Osteocyte (in vitro differentiated cells): Measurements from ENCODE around the gene CTRB2. TPM values are rescaled to one million over a fixed set of nuclear protein-coding genes. Genes with fewer than 3 reads are reported as not detected.
"Not testable (repeated sequence)": the region's sequence is repeated elsewhere in the genome, so short reads cannot be mapped to it uniquely, and the experiment has no call there.

ENCODE experiments used
- DNase-seq: peaks from one replicate; pipeline ENCODE4 v3.0.0; 2021; ENCODE audit warnings: mixed read lengths; ENCODE audit not compliant: unreplicated experiment; ENCODE audit errors: extremely low spot score
- H3K27ac Mint-ChIP-seq: one replicate; pipeline ENCODE4 v1.8.0; 2021; ENCODE audit warnings: mild to moderate bottlenecking, mixed read lengths; ENCODE audit not compliant: unreplicated experiment
- H3K27me3 Mint-ChIP-seq: one replicate; pipeline ENCODE4 v1.8.0; 2021; ENCODE audit warnings: mixed read lengths; ENCODE audit not compliant: unreplicated experiment
- H3K36me3 Mint-ChIP-seq: one replicate; pipeline ENCODE4 v1.8.0; 2021; ENCODE audit warnings: mixed read lengths; ENCODE audit not compliant: unreplicated experiment
- H3K4me1 Mint-ChIP-seq: one replicate; pipeline ENCODE4 v1.8.0; 2021; ENCODE audit warnings: mixed read lengths; ENCODE audit not compliant: unreplicated experiment
- H3K4me3 Mint-ChIP-seq: one replicate; pipeline ENCODE4 v1.8.0; 2021; ENCODE audit warnings: mild to moderate bottlenecking, moderate library complexity, mixed read lengths; ENCODE audit not compliant: unreplicated experiment
- H3K9me3 Mint-ChIP-seq: one replicate; pipeline ENCODE4 v1.8.0; 2021; ENCODE audit warnings: mixed read lengths; ENCODE audit not compliant: unreplicated experiment
- CTCF ChIP-seq: fragments of 200-600 bp; sonication (generic); IDR thresholded peaks from 2 replicates; pipeline ENCODE4 v1.5.0; 2021; ENCODE audit warnings: antibody characterized with exemption, mild to moderate bottlenecking, moderate library complexity
- total RNA-seq: library from RNA; stranded (reverse); gene quantifications from 2 replicates; pipeline ENCODE4 v1.2.1, GENCODE V29; 2021

CTRB2 gene
- total RNA-seq, 1 donor from 2014 or later, result not detected

GRCh38 chr16:75219088-75219487 is 12.1 kb upstream of the CTRB2 start:
- Mint-ChIP-seq H3K9me3 (no peaks in the 10 kb centered on the region), H3K4me3 (no peak overlapping the region), H3K27ac (no peak overlapping the region), H3K27me3 (no peaks in the 10 kb centered on the region), H3K36me3 (no peaks in the 10 kb centered on the region), H3K4me1 (peaks cover 8% of the 10 kb centered on the region)
- DNase-seq, result no peak
- no peak for TF ChIP-seq CTCF

GRCh38 chr16:75218256-75219076 is 11.5 kb upstream of the CTRB2 start, which contains the start of gene CTRB1:
TSS of gene CTRB1 (plus strand) at chr16:75218988. CDS start at chr16:75219008, 20 bp downstream.
- DNase-seq, result no peak
- H3K27ac Mint-ChIP-seq, result no peak within 1 kb of the TSS
- H3K4me3 Mint-ChIP-seq, result no peak within 1 kb of the TSS
- no peaks in the 10 kb centered on the region for H3K9me3 Mint-ChIP-seq
- TF ChIP-seq CTCF, result no peak
- H3K27me3 Mint-ChIP-seq, result no peaks in the 10 kb centered on the region
- H3K4me1 Mint-ChIP-seq, result peaks cover 8% of the 10 kb centered on the region
- H3K36me3 Mint-ChIP-seq, result no peaks in the 10 kb centered on the region

GRCh38 chr16:75217389-75217851 is 10.5 kb upstream of the CTRB2 start:
- peaks cover 8% of the 10 kb centered on the region for H3K4me1 Mint-ChIP-seq
- H3K9me3 Mint-ChIP-seq, result no peaks in the 10 kb centered on the region
- H3K27ac Mint-ChIP-seq, result no peak overlapping the region
- no peak overlapping the region for H3K4me3 Mint-ChIP-seq
- TF ChIP-seq CTCF, result no peak
- peaks cover under 1% of the 10 kb centered on the region for H3K27me3 Mint-ChIP-seq
- no peaks in the 10 kb centered on the region for H3K36me3 Mint-ChIP-seq
- no peak for DNase-seq

GRCh38 chr16:75216576-75216975 is 9.6 kb upstream of the CTRB2 start:
- Mint-ChIP-seq H3K27ac (no peak overlapping the region), H3K4me3 (no peak overlapping the region), H3K36me3 (no peaks in the 10 kb centered on the region), H3K9me3 (no peaks in the 10 kb centered on the region), H3K4me1 (peaks cover 8% of the 10 kb centered on the region), H3K27me3 (peaks cover 2% of the 10 kb centered on the region)
- TF ChIP-seq CTCF, result no peak
- no peak for DNase-seq

- Mint-ChIP-seq H3K4me3 (no peak overlapping the region), H3K27ac (no peak overlapping the region), H3K9me3 (no peaks in the 10 kb centered on the region), H3K4me1 (peaks cover 8% of the 10 kb centered on the region), H3K27me3 (peaks cover 2% of the 10 kb centered on the region), H3K36me3 (no peaks in the 10 kb centered on the region)
- TF ChIP-seq CTCF, result no peak
- DNase-seq, result no peak
These were observed 9.2 kb upstream of the CTRB2 start for GRCh38 chr16:75216127-75216526.

GRCh38 chr16:75211286-75211685 is 4.3 kb upstream of the CTRB2 start:
- not testable (repeated sequence) for H3K36me3 Mint-ChIP-seq, H3K9me3 Mint-ChIP-seq, H3K4me1 Mint-ChIP-seq, H3K4me3 Mint-ChIP-seq, DNase-seq, H3K27ac Mint-ChIP-seq, H3K27me3 Mint-ChIP-seq
